HepG2 (cell line): ENCODE results near the gene ASIC2.

Source experiments
- DR1 ChIP-seq: sonication (generic); formaldehyde crosslinking; IDR thresholded peaks from 2 replicates; pipeline ENCODE4 v1.8.0; 2021; ENCODE audit warnings: mild to moderate bottlenecking, missing genetic modification reagents, inconsistent platforms
- HNRNPK ChIP-seq: fragments of 200-400 bp; formaldehyde crosslinking; IDR thresholded peaks from 2 replicates; pipeline ENCODE4 v1.6.1; 2018; ENCODE audit warnings: low read length, low read depth, moderate library complexity, mild to moderate bottlenecking; ENCODE audit not compliant: poor library complexity, severe bottlenecking
- JUN ChIP-seq: sonication (generic); formaldehyde crosslinking; IDR thresholded peaks from 2 replicates; pipeline ENCODE4 v1.4.0; 2020; ENCODE audit warnings: mild to moderate bottlenecking, missing genetic modification reagents
- POLR2AphosphoS5 ChIP-seq: IDR thresholded peaks from 2 replicates; pipeline ENCODE4 v1.6.1; 2012; ENCODE audit warnings: low read depth, low read length
- ZKSCAN5 ChIP-seq: sonication (generic); formaldehyde crosslinking; IDR thresholded peaks from 2 replicates; pipeline ENCODE4 v1.5.1; 2020; ENCODE audit warnings: mild to moderate bottlenecking, missing genetic modification reagents
- TF ChIP-seq, protein P1 (sequence below): sonication (generic); formaldehyde crosslinking; IDR thresholded peaks from 2 replicates; pipeline ENCODE4 v1.5.0; 2020; ENCODE audit warnings: mild to moderate bottlenecking, missing genetic modification reagents, moderate library complexity
- TF ChIP-seq, protein P2 (sequence below), 2 experiments: IDR thresholded peaks; 2 replicates each; pipeline ENCODE4 v1.6.1; 2011 to 2012; ENCODE audit warnings: low read length in 2 of 2, borderline replicate concordance in 1 of 2, low read depth in 1 of 2, mild to moderate bottlenecking in 1 of 2, moderate library complexity in 1 of 2

DNA sequence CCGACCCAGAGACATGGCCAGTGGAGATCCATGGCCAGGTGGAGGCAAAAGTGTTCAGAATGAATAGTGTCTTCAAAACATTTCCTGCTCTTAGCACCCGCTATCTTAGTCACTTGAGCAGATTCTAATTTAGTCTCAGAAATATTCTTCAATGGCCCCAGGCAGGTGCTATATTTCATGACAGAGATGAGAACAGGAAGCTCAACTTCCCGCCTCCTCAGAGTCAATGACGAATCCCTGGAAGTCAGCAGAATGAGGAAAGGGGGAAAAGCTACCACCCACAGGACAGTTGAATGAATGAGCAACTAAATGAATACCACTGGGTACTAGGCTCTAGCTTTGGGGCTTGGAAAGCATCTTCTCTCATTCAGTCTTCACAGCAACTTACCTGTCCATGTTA, 147.2 kb downstream of the ASIC2 start:
- TF ChIP-seq, protein P1, sequence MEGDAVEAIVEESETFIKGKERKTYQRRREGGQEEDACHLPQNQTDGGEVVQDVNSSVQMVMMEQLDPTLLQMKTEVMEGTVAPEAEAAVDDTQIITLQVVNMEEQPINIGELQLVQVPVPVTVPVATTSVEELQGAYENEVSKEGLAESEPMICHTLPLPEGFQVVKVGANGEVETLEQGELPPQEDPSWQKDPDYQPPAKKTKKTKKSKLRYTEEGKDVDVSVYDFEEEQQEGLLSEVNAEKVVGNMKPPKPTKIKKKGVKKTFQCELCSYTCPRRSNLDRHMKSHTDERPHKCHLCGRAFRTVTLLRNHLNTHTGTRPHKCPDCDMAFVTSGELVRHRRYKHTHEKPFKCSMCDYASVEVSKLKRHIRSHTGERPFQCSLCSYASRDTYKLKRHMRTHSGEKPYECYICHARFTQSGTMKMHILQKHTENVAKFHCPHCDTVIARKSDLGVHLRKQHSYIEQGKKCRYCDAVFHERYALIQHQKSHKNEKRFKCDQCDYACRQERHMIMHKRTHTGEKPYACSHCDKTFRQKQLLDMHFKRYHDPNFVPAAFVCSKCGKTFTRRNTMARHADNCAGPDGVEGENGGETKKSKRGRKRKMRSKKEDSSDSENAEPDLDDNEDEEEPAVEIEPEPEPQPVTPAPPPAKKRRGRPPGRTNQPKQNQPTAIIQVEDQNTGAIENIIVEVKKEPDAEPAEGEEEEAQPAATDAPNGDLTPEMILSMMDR (CRISPR knock-in tag): no peak
- TF ChIP-seq DR1 (CRISPR knock-in tag): no peak
- no peak for TF ChIP-seq JUN
- no peak for TF ChIP-seq POLR2AphosphoS5
- no peak for TF ChIP-seq HNRNPK
- TF ChIP-seq, protein P2, sequence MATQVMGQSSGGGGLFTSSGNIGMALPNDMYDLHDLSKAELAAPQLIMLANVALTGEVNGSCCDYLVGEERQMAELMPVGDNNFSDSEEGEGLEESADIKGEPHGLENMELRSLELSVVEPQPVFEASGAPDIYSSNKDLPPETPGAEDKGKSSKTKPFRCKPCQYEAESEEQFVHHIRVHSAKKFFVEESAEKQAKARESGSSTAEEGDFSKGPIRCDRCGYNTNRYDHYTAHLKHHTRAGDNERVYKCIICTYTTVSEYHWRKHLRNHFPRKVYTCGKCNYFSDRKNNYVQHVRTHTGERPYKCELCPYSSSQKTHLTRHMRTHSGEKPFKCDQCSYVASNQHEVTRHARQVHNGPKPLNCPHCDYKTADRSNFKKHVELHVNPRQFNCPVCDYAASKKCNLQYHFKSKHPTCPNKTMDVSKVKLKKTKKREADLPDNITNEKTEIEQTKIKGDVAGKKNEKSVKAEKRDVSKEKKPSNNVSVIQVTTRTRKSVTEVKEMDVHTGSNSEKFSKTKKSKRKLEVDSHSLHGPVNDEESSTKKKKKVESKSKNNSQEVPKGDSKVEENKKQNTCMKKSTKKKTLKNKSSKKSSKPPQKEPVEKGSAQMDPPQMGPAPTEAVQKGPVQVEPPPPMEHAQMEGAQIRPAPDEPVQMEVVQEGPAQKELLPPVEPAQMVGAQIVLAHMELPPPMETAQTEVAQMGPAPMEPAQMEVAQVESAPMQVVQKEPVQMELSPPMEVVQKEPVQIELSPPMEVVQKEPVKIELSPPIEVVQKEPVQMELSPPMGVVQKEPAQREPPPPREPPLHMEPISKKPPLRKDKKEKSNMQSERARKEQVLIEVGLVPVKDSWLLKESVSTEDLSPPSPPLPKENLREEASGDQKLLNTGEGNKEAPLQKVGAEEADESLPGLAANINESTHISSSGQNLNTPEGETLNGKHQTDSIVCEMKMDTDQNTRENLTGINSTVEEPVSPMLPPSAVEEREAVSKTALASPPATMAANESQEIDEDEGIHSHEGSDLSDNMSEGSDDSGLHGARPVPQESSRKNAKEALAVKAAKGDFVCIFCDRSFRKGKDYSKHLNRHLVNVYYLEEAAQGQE (IDR thresholded peaks at IDR 0.05; ENCODE audit: borderline replicate concordance in 1 of 2, low read depth in 1 of 2, low read length in 2 of 2): no peak
- no peak for TF ChIP-seq ZKSCAN5 (CRISPR knock-in tag)
